Subcutaneous adipose tissue (tissue), 4 donors: Measurements from ENCODE around the gene PSMC2. TPM values are rescaled to one million over a fixed set of nuclear protein-coding genes. Genes with fewer than 3 reads are reported as not detected.

Experiments
- total RNA-seq, 4 donors: library from RNA; depleted of rRNA; stranded (reverse); fragments of >200 nt; gene quantifications; one replicate each; pipeline ENCODE4 v1.1.0, GENCODE V29; 2016
- TF ChIP-seq, protein P1 (sequence below): fragments of 450-650 bp; IDR thresholded peaks from one replicate; pipeline ENCODE4 v1.5.1; 2016; ENCODE audit warnings: low read depth, mild to moderate bottlenecking, control low read depth, antibody characterized with exemption, moderate library complexity

The PSMC2 gene
- total RNA-seq, 4 donors from 2014 or later: 60.8 to 116 (median 97.0) TPM

- TF ChIP-seq, protein P1, sequence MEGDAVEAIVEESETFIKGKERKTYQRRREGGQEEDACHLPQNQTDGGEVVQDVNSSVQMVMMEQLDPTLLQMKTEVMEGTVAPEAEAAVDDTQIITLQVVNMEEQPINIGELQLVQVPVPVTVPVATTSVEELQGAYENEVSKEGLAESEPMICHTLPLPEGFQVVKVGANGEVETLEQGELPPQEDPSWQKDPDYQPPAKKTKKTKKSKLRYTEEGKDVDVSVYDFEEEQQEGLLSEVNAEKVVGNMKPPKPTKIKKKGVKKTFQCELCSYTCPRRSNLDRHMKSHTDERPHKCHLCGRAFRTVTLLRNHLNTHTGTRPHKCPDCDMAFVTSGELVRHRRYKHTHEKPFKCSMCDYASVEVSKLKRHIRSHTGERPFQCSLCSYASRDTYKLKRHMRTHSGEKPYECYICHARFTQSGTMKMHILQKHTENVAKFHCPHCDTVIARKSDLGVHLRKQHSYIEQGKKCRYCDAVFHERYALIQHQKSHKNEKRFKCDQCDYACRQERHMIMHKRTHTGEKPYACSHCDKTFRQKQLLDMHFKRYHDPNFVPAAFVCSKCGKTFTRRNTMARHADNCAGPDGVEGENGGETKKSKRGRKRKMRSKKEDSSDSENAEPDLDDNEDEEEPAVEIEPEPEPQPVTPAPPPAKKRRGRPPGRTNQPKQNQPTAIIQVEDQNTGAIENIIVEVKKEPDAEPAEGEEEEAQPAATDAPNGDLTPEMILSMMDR: no peak
These were observed 2.8 kb upstream of the PSMC2 start, which contains the start of gene DNAJC2 for GRCh38 chr7:103344453-103345149. Gene DNAJC2 (minus strand): TSS chr7:103344767. CDS start chr7:103344622, 145 bp downstream.

GRCh38 chr7:103346396-103346795, 1.0 kb upstream of the PSMC2 start:
- TF ChIP-seq, protein P1: no peak

DNA sequence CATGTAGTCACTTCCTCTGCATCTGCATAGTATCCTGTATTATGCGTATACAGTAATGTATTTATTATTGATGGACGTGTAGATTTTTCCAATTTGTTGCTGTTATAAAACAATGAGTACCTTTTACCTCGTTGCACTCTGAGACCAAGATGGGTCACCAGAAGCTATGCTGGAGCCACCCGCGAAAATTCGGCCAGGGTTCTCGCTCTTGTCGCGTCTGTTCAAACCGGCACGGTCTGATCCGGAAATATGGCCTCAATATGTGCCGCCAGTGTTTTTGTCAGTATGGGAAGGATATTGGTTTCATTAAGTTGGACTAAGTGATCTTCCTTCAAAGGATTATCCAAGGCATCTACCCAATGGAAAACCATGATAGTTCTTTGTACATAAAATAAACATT, 1.0 kb downstream of the PSMC2 start:
- TF ChIP-seq, protein P1: no peak

DNA sequence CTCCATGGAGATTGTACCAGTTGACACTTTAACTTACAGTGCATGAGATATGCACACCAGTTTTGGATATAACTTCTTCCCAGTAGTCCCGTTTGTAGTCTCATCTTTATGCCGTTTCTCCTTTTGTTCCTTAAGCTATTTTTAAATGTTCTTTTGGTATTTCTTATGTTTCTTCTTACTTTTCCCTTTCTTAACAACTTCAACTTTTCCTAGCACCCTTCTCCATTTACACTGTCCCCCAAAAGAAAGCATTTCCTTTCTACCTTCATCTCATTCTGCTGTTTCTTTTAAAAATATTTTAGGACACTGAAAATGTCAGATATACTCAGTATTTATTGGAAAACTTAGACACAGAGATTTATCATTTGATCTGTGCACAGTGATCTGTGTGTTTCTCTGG, 1.5 kb downstream of the PSMC2 start:
- TF ChIP-seq, protein P1: no peak

GRCh38 chr7:103349805-103350204, 2.4 kb downstream of the PSMC2 start:
- TF ChIP-seq, protein P1: no peak

DNA sequence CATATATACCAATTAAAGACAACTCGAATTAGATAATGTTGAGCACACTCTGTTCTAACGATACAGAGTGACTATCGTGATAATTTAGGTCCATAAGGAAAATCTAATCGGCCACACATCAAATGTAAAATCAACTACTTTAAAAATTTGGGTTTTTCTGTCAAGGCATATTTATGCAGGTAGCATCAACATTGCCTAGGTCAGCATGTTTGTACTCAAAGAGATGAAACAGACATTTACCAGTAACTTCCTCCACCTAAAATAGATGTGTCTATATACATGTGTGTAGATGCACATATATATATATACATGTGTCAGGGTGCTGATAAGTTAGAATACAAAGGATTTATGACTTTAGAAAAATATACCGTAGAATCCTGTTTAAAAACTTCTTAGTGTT, 22.0 kb downstream of the PSMC2 start:
- TF ChIP-seq, protein P1: no peak

DNA sequence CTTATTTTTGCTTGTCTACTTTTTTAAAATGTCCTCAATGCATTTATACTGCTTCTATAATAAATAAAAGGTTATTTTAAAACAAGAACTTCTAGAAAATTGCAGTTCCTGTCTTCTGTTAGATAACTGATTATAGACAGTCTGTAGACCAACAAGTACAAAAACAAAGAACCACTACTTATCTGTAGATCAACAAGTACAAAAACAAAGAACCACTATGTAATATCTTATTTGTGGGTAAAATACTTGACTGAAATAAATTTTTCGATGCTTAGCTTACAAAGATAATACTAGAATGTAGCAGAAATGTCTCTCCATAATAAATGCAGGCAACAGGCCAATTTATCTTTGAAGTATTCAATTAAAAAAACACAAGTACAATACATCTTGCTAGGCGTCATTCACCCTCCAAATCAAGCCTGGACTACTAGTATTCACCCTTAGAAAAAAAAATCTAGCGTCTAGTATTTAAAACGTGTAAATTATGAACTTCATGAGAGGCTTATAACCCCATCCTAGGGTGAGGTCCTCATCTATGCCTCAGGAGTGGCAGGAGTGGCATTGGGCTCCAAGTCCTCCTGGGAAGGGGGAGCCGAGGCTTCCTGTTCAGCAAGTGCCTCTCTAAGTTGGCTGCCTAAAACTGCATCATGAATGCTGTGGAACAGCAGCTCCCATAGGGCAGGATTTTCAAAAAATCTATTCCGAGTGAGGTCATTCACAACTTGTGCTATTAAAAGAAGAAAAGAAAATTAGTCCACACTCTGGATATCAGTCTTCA, 26.6 kb downstream of the PSMC2 start:
- TF ChIP-seq, protein P1: no peak
